Sigmoid colon (tissue), 7 donors: ENCODE data around the gene KCNQ4. TPM values are rescaled to one million over a fixed set of nuclear protein-coding genes. Genes with fewer than 3 reads are reported as not detected.

Experiments used
- DNase-seq: peaks from one replicate; pipeline ENCODE4 v3.0.0-alpha.2; 2019
- H3K27ac ChIP-seq, 4 donors: fragments of 200-600 bp; sonication (generic); one replicate each; pipeline ENCODE4 v1.5.1; 2016 to 2019; ENCODE audit warnings: mild to moderate bottlenecking in 1 of 4
- H3K27me3 ChIP-seq, 3 donors: fragments of 200-600 bp; sonication (generic); one replicate each; pipeline ENCODE4 v1.5.1; 2019; ENCODE audit warnings: mild to moderate bottlenecking in 1 of 3
- H3K36me3 ChIP-seq, 4 donors: fragments of 200-600 bp; sonication (generic); one replicate each; pipeline ENCODE4 v1.5.1; 2016 to 2019
- H3K4me1 ChIP-seq, 4 donors: fragments of 200-600 bp; sonication (generic); one replicate each; pipeline ENCODE4 v1.5.1; 2017 to 2019
- H3K4me3 ChIP-seq, 4 donors: fragments of 200-600 bp; sonication (generic); one replicate each; pipeline ENCODE4 v1.5.1; 2017 to 2019; ENCODE audit warnings: mild to moderate bottlenecking in 2 of 4, moderate library complexity in 1 of 4
- H3K9me3 ChIP-seq, 4 donors: fragments of 200-600 bp in 3 of 4; sonication (generic) in 3 of 4; one replicate each; pipeline versions ENCODE4 v1.5.1 to v1.6.1; 2013 to 2019
- CTCF ChIP-seq, 4 experiments: fragments of 450-650 bp in 3 of 4; fragments of 200-600 bp in 1 of 4; IDR thresholded peaks; one replicate each; pipeline ENCODE4 v1.5.1; 2016 to 2019; ENCODE audit warnings: antibody characterized with exemption in 4 of 4, mild to moderate bottlenecking in 3 of 4, moderate library complexity in 2 of 4
- EP300 ChIP-seq, 4 donors: sonication (generic); formaldehyde crosslinking; IDR thresholded peaks; one replicate each; pipeline ENCODE4 v1.6.1; 2017; ENCODE audit warnings: antibody characterized with exemption in 4 of 4
- POLR2A ChIP-seq, 2 donors: fragments of 450-650 bp; IDR thresholded peaks; one replicate each; pipeline ENCODE4 v1.6.1; 2016; ENCODE audit warnings: antibody characterized with exemption in 2 of 2, mild to moderate bottlenecking in 2 of 2, moderate library complexity in 2 of 2
- POLR2AphosphoS5 ChIP-seq, 4 donors: sonication (generic); formaldehyde crosslinking; IDR thresholded peaks; one replicate each; pipeline ENCODE4 v1.6.1; 2017; ENCODE audit warnings: antibody characterized with exemption in 4 of 4
- WGBS, 2 donors: extraction: QIAGEN DNeasy Blood & Tissue Kit; methylation state at CpG; one replicate each; pipeline ENCODE4 v1.1.7; 2013; 5-methylcytosine and 5-hydroxymethylcytosine counted together
- intact Hi-C: fragments of 100-400 bp; cut with DNase I; formaldehyde crosslinking; loops from one replicate; pipeline ENCODE4 v1.15.1; 2023
- polyA plus RNA-seq, 3 donors: library from polyadenylated mRNA; stranded (reverse); fragments of 200-250 nt; gene quantifications; one replicate each; pipeline ENCODE4 v1.2.3, GENCODE V29; 2013
- total RNA-seq, 4 donors: library from RNA; depleted of rRNA; stranded (reverse); fragments of >200 nt; gene quantifications; one replicate each; pipeline ENCODE4 v1.1.0, GENCODE V29; 2016
- donor health status: healthy with polysubstance abuse.
- donor health status: Bipolar disorder and iron deficiency.
- donor health status: healthy.

Gene KCNQ4
- total and polyA plus RNA-seq, 7 donors, result 0.60 to 10.8 (median 6.3) TPM; not detected in 1

- H3K4me1 ChIP-seq, result peaks cover 0 to 12% (median 6%) of the 10 kb centered on the region in 4 donors
- WGBS, 2 donors, result 82 to 84% methylated on average over 14 of the region's 14 CpGs
- intact Hi-C loops, result no loop called here
- no peak overlapping the region for H3K4me3 ChIP-seq
- peaks cover 1 to 35% (median 4%) of the 10 kb centered on the region in 4 donors for H3K36me3 ChIP-seq
- no peak overlapping the region for H3K27ac ChIP-seq
- no peaks in the 10 kb centered on the region for H3K9me3 ChIP-seq
- no peak for DNase-seq
- TF ChIP-seq POLR2AphosphoS5 (IDR thresholded peaks at IDR 0.05), result no peak
- TF ChIP-seq POLR2A (IDR thresholded peaks at IDR 0.05), result no peak
- TF ChIP-seq CTCF (IDR thresholded peaks at IDR 0.05), result no peak
- no peak for TF ChIP-seq EP300 (IDR thresholded peaks at IDR 0.05)
- H3K27me3 ChIP-seq, result no peaks in the 10 kb centered on the region
Observed at GRCh38 chr1:40829631-40830245, 46.2 kb downstream of the KCNQ4 start.

- H3K9me3 ChIP-seq, result no peaks in the 10 kb centered on the region
- H3K27ac ChIP-seq, result no peak overlapping the region
- 94% methylated on average over 13 of the region's 13 CpGs for WGBS, 2 donors
- no peak for DNase-seq
- peaks cover 0 to 5% (median under 1%) of the 10 kb centered on the region in 4 donors for H3K4me1 ChIP-seq
- H3K36me3 ChIP-seq, result peaks cover 9 to 42% (median 11%) of the 10 kb centered on the region in 4 donors
- H3K27me3 ChIP-seq, result no peaks in the 10 kb centered on the region
- intact Hi-C loops, result no loop called here
- TF ChIP-seq POLR2A (IDR thresholded peaks at IDR 0.05) (no peak), EP300 (IDR thresholded peaks at IDR 0.05) (no peak), POLR2AphosphoS5 (IDR thresholded peaks at IDR 0.05) (no peak), CTCF (IDR thresholded peaks at IDR 0.05) (no peak)
- H3K4me3 ChIP-seq, result no peak overlapping the region
Observed at GRCh38 chr1:40830419-40830943, 46.9 kb downstream of the KCNQ4 start.

GRCh38 chr1:40831001-40831732, 47.6 kb downstream of the KCNQ4 start:
- H3K4me3 ChIP-seq, result no peak overlapping the region
- 93 to 95% methylated on average over 22 of the region's 22 CpGs for WGBS, 2 donors
- peaks cover 9 to 49% (median 13%) of the 10 kb centered on the region in 4 donors for H3K36me3 ChIP-seq
- no peak overlapping the region for H3K27ac ChIP-seq
- intact Hi-C loops, result no loop called here
- no peaks in the 10 kb centered on the region for H3K9me3 ChIP-seq
- no peak for DNase-seq
- TF ChIP-seq POLR2A (IDR thresholded peaks at IDR 0.05) (no peak), POLR2AphosphoS5 (IDR thresholded peaks at IDR 0.05) (no peak), EP300 (IDR thresholded peaks at IDR 0.05) (no peak), CTCF (IDR thresholded peaks at IDR 0.05) (no peak)
- H3K27me3 ChIP-seq, result no peaks in the 10 kb centered on the region
- no peaks in the 10 kb centered on the region for H3K4me1 ChIP-seq

GRCh38 chr1:40833979-40834378, 50.4 kb downstream of the KCNQ4 start:
- no peaks in the 10 kb centered on the region for H3K27me3 ChIP-seq
- intact Hi-C loops, result no loop called here
- no peak for TF ChIP-seq CTCF (IDR thresholded peaks at IDR 0.05)
- no peak for TF ChIP-seq POLR2A (IDR thresholded peaks at IDR 0.05)
- TF ChIP-seq EP300 (IDR thresholded peaks at IDR 0.05), result no peak
- TF ChIP-seq POLR2AphosphoS5 (IDR thresholded peaks at IDR 0.05), result no peak
- 86 to 91% methylated on average over 1 of the region's 1 CpG for WGBS, 2 donors
- H3K27ac ChIP-seq, result no peak overlapping the region
- no peaks in the 10 kb centered on the region for H3K9me3 ChIP-seq
- H3K4me3 ChIP-seq, result no peak overlapping the region
- DNase-seq, result no peak
- peaks cover 14 to 72% (median 19%) of the 10 kb centered on the region in 4 donors for H3K36me3 ChIP-seq
- H3K4me1 ChIP-seq, result no peaks in the 10 kb centered on the region
